ENCODE data around the gene USP10. TPM values are rescaled to one million over a fixed set of nuclear protein-coding genes. Genes with fewer than 3 reads are reported as not detected.

USP10 gene
- total RNA-seq, 1 donor from 2014 or later, result 147 TPM

DNA sequence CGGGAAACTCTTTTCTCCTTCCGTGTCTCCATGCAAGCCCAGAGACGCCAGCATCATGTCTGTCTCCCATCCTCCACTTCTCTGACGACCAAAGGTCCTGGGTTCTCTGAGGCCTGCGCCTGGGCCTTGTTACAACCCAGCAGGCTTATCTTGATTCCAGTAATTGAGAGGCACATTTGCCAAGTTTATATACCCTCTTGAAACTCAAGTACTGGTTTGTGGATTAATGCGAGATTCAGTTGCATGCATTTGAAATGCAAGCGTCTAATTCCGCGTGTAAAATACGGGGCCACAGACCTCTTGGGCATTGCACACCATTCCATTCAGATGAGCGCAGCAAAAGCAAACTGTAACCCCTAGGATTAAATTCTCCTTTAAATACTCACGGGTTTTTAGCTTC, 91.3 kb downstream of the USP10 start:
- no peak overlapping the region for H3K4me3 Mint-ChIP-seq
- DNase-seq (no peak), ATAC-seq (ENCODE audit: low read depth) (no peak)
- intact Hi-C loops (cut with micrococcal nuclease), result no loop called here
- H3K36me3 Mint-ChIP-seq (ENCODE audit: low read depth), result peaks cover 12% of the 10 kb centered on the region
- CTCF ChIA-PET, result no interaction called here
- no peaks in the 10 kb centered on the region for H3K27me3 Mint-ChIP-seq
- H3K9me3 Mint-ChIP-seq, result no peaks in the 10 kb centered on the region
- TF ChIP-seq CTCF (IDR thresholded peaks at IDR 0.05), result no peak
- no peaks in the 10 kb centered on the region for H3K4me1 Mint-ChIP-seq
- POLR2A ChIA-PET, result no interaction called here
- no peak overlapping the region for H3K27ac Mint-ChIP-seq

GRCh38 chr16:84791501-84791900, 91.7 kb downstream of the USP10 start:
- intact Hi-C loops (cut with micrococcal nuclease), result no loop called here
- TF ChIP-seq CTCF (IDR thresholded peaks at IDR 0.05), result no peak
- Mint-ChIP-seq H3K27me3 (no peaks in the 10 kb centered on the region), H3K4me3 (no peak overlapping the region), H3K36me3 (ENCODE audit: low read depth) (peaks cover 11% of the 10 kb centered on the region), H3K9me3 (no peaks in the 10 kb centered on the region), H3K4me1 (no peaks in the 10 kb centered on the region), H3K27ac (no peak overlapping the region)
- DNase-seq, result no peak
- CTCF ChIA-PET, result no interaction called here
- POLR2A ChIA-PET, result no interaction called here
- no peak for ATAC-seq (ENCODE audit: low read depth)

- POLR2A ChIA-PET, result no interaction called here
- no peak overlapping the region for H3K4me3 Mint-ChIP-seq
- no peak for TF ChIP-seq CTCF (IDR thresholded peaks at IDR 0.05)
These were observed 94.4 kb downstream of the USP10 start for GRCh38 chr16:84794186-84794585.

DNA sequence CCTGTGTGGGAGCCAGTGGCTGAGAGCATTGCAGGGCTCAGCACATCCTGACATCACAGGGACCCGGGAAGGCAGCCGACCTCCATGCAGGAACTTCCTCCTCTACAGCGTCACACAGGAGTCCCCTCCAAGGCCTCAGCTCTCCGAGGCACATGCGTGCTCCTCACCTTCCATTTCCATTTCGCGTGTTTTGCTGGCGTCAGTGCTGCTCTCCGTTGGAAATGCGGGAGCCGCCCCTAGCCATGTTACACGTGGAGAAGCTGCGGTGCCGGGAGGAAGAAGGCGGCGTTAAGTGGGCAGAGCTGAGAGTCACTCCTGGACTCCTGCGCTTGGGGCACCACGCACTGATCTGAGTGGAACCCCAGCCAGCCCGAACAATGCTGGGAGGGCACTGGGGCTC, 94.8 kb downstream of the USP10 start:
- no peak for DNase-seq
- peaks cover 7% of the 10 kb centered on the region for H3K36me3 Mint-ChIP-seq (ENCODE audit: low read depth)
- H3K4me3 Mint-ChIP-seq, result no peak overlapping the region
- peaks cover 2% of the 10 kb centered on the region for H3K9me3 Mint-ChIP-seq
- H3K27ac Mint-ChIP-seq, result no peak overlapping the region
- ATAC-seq (ENCODE audit: low read depth), result no peak
- H3K27me3 Mint-ChIP-seq, result no peaks in the 10 kb centered on the region
- ChIA-PET CTCF (no interaction called here), POLR2A (no interaction called here)
- no peaks in the 10 kb centered on the region for H3K4me1 Mint-ChIP-seq
- no peak for TF ChIP-seq CTCF (IDR thresholded peaks at IDR 0.05)
- intact Hi-C loops (cut with micrococcal nuclease), result no loop called here

More at GRCh38 chr16:84794186-84794585, 94.4 kb downstream of the USP10 start:
- Mint-ChIP-seq H3K9me3 (peaks cover 2% of the 10 kb centered on the region), H3K27me3 (no peaks in the 10 kb centered on the region), H3K27ac (no peak overlapping the region), H3K36me3 (ENCODE audit: low read depth) (peaks cover 7% of the 10 kb centered on the region), H3K4me1 (no peaks in the 10 kb centered on the region)
- CTCF ChIA-PET, result no interaction called here
- DNase-seq (no peak), ATAC-seq (ENCODE audit: low read depth) (no peak)
- intact Hi-C loops (cut with micrococcal nuclease), result no loop called here

- POLR2A ChIA-PET, result no interaction called here
- no peak for TF ChIP-seq CTCF (IDR thresholded peaks at IDR 0.05)
- intact Hi-C loops (cut with micrococcal nuclease), result no loop called here
- H3K4me3 Mint-ChIP-seq, result no peak overlapping the region
- H3K9me3 Mint-ChIP-seq, result peaks cover 2% of the 10 kb centered on the region
- DNase-seq, result no peak
- ATAC-seq (ENCODE audit: low read depth), result no peak
- CTCF ChIA-PET, result no interaction called here
- H3K4me1 Mint-ChIP-seq, result no peaks in the 10 kb centered on the region
- no peak overlapping the region for H3K27ac Mint-ChIP-seq
- H3K36me3 Mint-ChIP-seq (ENCODE audit: low read depth), result peaks cover 7% of the 10 kb centered on the region
- no peaks in the 10 kb centered on the region for H3K27me3 Mint-ChIP-seq
These were observed 95.7 kb downstream of the USP10 start for GRCh38 chr16:84795329-84796053.
